ENCODE measurements around the gene COX14. TPM values are rescaled to one million over a fixed set of nuclear protein-coding genes. Genes with fewer than 3 reads are reported as not detected.
"Not testable (repeated sequence)": the region's sequence is repeated elsewhere in the genome, so short reads cannot be mapped to it uniquely, and the experiment has no call there.

The COX14 gene
- total and polyA plus RNA-seq, 2 donors from 2014 or later = 68.2 to 242 TPM

- no peak overlapping the region for H3K9ac ChIP-seq (ENCODE audit: low read length in 3 of 3)
- FAIRE-seq (no peak), DNase-seq (peak in 4 of 5 donors; percentile 53 to 76 (median 72))
- H3K27me3 ChIP-seq (ENCODE audit: control insufficient read depth, insufficient read depth, low read length) = no peaks in the 10 kb centered on the region
- intact Hi-C loops (cut with DNase I) = no loop called here
- no peak overlapping the region for H3K27ac ChIP-seq (ENCODE audit: low read depth in 2 of 2, low read length in 2 of 2)
- peaks cover 0 to 10% (median 4%) of the 10 kb centered on the region in 3 donors for H3K4me1 ChIP-seq (ENCODE audit: control insufficient read depth in 2 of 3, insufficient read depth in 2 of 3, low read depth in 1 of 3, low read length in 3 of 3)
- H3K9me3 ChIP-seq (ENCODE audit: control insufficient read depth in 2 of 3, insufficient read depth in 1 of 3, low read length in 3 of 3) = no peaks in the 10 kb centered on the region
- no peak for TF ChIP-seq CTCF (IDR thresholded peaks at IDR 0.05; ENCODE audit: borderline replicate concordance, extremely low read depth, insufficient read depth)
- no peaks in the 10 kb centered on the region for H3K36me3 ChIP-seq (ENCODE audit: control insufficient read depth in 2 of 3, insufficient read depth in 3 of 3, low read length in 3 of 3)
- H3K4me3 ChIP-seq (ENCODE audit: low read length in 3 of 3) = no peak overlapping the region
Observed at GRCh38 chr12:50081096-50081808, 30.8 kb upstream of the COX14 start.

GRCh38 chr12:50082644-50083043, 29.4 kb upstream of the COX14 start:
- Histone ChIP-seq H3K9ac (ENCODE audit: low read length in 3 of 3) (no peak overlapping the region), H3K36me3 (ENCODE audit: control insufficient read depth in 2 of 3, insufficient read depth in 3 of 3, low read length in 3 of 3) (peaks cover 0 to 6% (median 4%) of the 10 kb centered on the region in 3 donors), H3K9me3 (ENCODE audit: control insufficient read depth in 2 of 3, insufficient read depth in 1 of 3, low read length in 3 of 3) (no peaks in the 10 kb centered on the region), H3K27ac (ENCODE audit: low read depth in 2 of 2, low read length in 2 of 2) (no peak overlapping the region), H3K27me3 (ENCODE audit: control insufficient read depth, insufficient read depth, low read length) (no peaks in the 10 kb centered on the region), H3K4me1 (ENCODE audit: control insufficient read depth in 2 of 3, insufficient read depth in 2 of 3, low read depth in 1 of 3, low read length in 3 of 3) (peaks cover 0 to 10% (median 4%) of the 10 kb centered on the region in 3 donors), H3K4me3 (ENCODE audit: low read length in 3 of 3) (no peak overlapping the region)
- FAIRE-seq (no peak), DNase-seq (peak in 3 of 5 donors; percentile 35 to 58 (median 55))
- intact Hi-C loops (cut with DNase I) = no loop called here
- no peak for TF ChIP-seq CTCF (IDR thresholded peaks at IDR 0.05; ENCODE audit: borderline replicate concordance, extremely low read depth, insufficient read depth)

- intact Hi-C loops (cut with DNase I) = no loop called here
- no peak for FAIRE-seq
- H3K36me3 ChIP-seq (ENCODE audit: control insufficient read depth in 2 of 3, insufficient read depth in 3 of 3, low read length in 3 of 3) = peaks cover 0 to 10% (median 8%) of the 10 kb centered on the region in 3 donors
- H3K4me3 ChIP-seq (ENCODE audit: low read length in 3 of 3) = no peak overlapping the region
- H3K4me1 ChIP-seq (ENCODE audit: control insufficient read depth in 2 of 3, insufficient read depth in 2 of 3, low read depth in 1 of 3, low read length in 3 of 3) = peaks cover 0 to 10% (median 4%) of the 10 kb centered on the region in 3 donors
- DNase-seq = no peak
- H3K9me3 ChIP-seq (ENCODE audit: control insufficient read depth in 2 of 3, insufficient read depth in 1 of 3, low read length in 3 of 3) = no peaks in the 10 kb centered on the region
- no peaks in the 10 kb centered on the region for H3K27me3 ChIP-seq (ENCODE audit: control insufficient read depth, insufficient read depth, low read length)
- no peak overlapping the region for H3K9ac ChIP-seq (ENCODE audit: low read length in 3 of 3)
- no peak for TF ChIP-seq CTCF (IDR thresholded peaks at IDR 0.05; ENCODE audit: borderline replicate concordance, extremely low read depth, insufficient read depth)
- no peak overlapping the region for H3K27ac ChIP-seq (ENCODE audit: low read depth in 2 of 2, low read length in 2 of 2)
Observed at GRCh38 chr12:50083301-50083700, 28.7 kb upstream of the COX14 start.

- Histone ChIP-seq H3K36me3 (ENCODE audit: control insufficient read depth in 2 of 3, insufficient read depth in 3 of 3, low read length in 3 of 3) (peaks cover 0 to 21% (median 16%) of the 10 kb centered on the region in 3 donors), H3K9ac (ENCODE audit: low read length in 3 of 3) (peak overlapping the region; percentile 68 to 95 (median 94)), H3K4me3 (ENCODE audit: low read length in 3 of 3) (peak overlapping the region; percentile 83 to 97 (median 92)), H3K27ac (ENCODE audit: low read depth in 2 of 2, low read length in 2 of 2) (peak overlapping the region; percentile 79 to 87)
- DNase-seq; H3K27me3 ChIP-seq (ENCODE audit: control insufficient read depth, insufficient read depth, low read length); intact Hi-C loops (cut with DNase I); H3K9me3 ChIP-seq (ENCODE audit: control insufficient read depth in 2 of 3, insufficient read depth in 1 of 3, low read length in 3 of 3); H3K4me1 ChIP-seq (ENCODE audit: control insufficient read depth in 2 of 3, insufficient read depth in 2 of 3, low read depth in 1 of 3, low read length in 3 of 3); FAIRE-seq: not testable (repeated sequence)
Observed at GRCh38 chr12:50084409-50084774, 27.6 kb upstream of the COX14 start.

Data from kidney (tissue), 14 donors.